ENCODE data around the gene NEBL. TPM values are rescaled to one million over a fixed set of nuclear protein-coding genes. Genes with fewer than 3 reads are reported as not detected.

NEBL gene
- total and polyA plus RNA-seq, 2 experiments from 2014 or later: 2.3 to 11.4 TPM

GRCh38 chr10:20852303-20852702 is 44.8 kb downstream of the NEBL start:
- Histone ChIP-seq H3K79me2 (replicated peaks; ENCODE audit: insufficient read depth) (no peaks in the 10 kb centered on the region), H3K27ac (ENCODE audit: low read depth) (no peak overlapping the region), H3K27me3 (ENCODE audit: insufficient read depth) (no peaks in the 10 kb centered on the region), H4K20me1 (replicated peaks; ENCODE audit: insufficient read depth) (no peaks in the 10 kb centered on the region), H3K4me2 (no peak overlapping the region), H2AFZ (no peak overlapping the region), H3K9me2 (ENCODE audit: insufficient read depth) (no peaks in the 10 kb centered on the region), H3K4me1 (ENCODE audit: insufficient read depth) (no peaks in the 10 kb centered on the region), H3F3A (replicated peaks; ENCODE audit: low read depth) (no peaks in the 10 kb centered on the region), H3K4me3 (no peak overlapping the region), H3K36me3 (ENCODE audit: insufficient read depth) (no peaks in the 10 kb centered on the region)
- DNase-seq (ENCODE audit: low spot score) (no peak), ATAC-seq (no peak)
- Mint-ChIP-seq H3K36me3 (ENCODE audit: low read depth) (peaks cover 21% of the 10 kb centered on the region; the same call in 2 of the 3 replicates), H3K4me3 (no peak overlapping the region), H3K27me3 (ENCODE audit: insufficient read depth, low read depth, poor library complexity) (no peaks in the 10 kb centered on the region), H3K9me3 (peaks cover 21% of the 10 kb centered on the region; the same call in 2 of the 3 replicates), H3K4me1 (no peaks in the 10 kb centered on the region), H3K27ac (no peak overlapping the region)
- TF ChIP-seq STAT1 (IDR thresholded peaks at IDR 0.05; ENCODE audit: unreplicated experiment) (no peak), ZNF331 (CRISPR knock-in tag; IDR thresholded peaks at IDR 0.05; ENCODE audit: low read depth) (no peak), CTCF (conservative IDR thresholded peaks at IDR 0.05; ENCODE audit: low read depth in 2 of 2) (no peak), ETS1 (IDR thresholded peaks at IDR 0.05) (no peak), REST (IDR thresholded peaks at IDR 0.05; ENCODE audit: unreplicated experiment) (no peak), NANOG (IDR thresholded peaks at IDR 0.05; ENCODE audit: borderline replicate concordance) (no peak), ZNF114 (CRISPR knock-in tag; IDR thresholded peaks at IDR 0.05) (no peak), ZNF462 (CRISPR knock-in tag; IDR thresholded peaks at IDR 0.05) (no peak), CREB1 (CRISPR knock-in tag; IDR thresholded peaks at IDR 0.05; ENCODE audit: low read depth) (no peak), POLR2AphosphoS5 (IDR thresholded peaks at IDR 0.05; ENCODE audit: low read depth) (no peak), JUNB (IDR thresholded peaks at IDR 0.05; ENCODE audit: unreplicated experiment) (no peak), EZH2phosphoT487 (IDR thresholded peaks at IDR 0.05; ENCODE audit: unreplicated experiment) (no peak), EZH2 (IDR thresholded peaks at IDR 0.05; ENCODE audit: low read depth, unreplicated experiment) (no peak)

Measured in GM23338 (cell line).